ENCODE data around the gene HS3ST6. TPM values are rescaled to one million over a fixed set of nuclear protein-coding genes. Genes with fewer than 3 reads are reported as not detected.
"Not testable (repeated sequence)": the region's sequence is repeated elsewhere in the genome, so short reads cannot be mapped to it uniquely, and the experiment has no call there.

The HS3ST6 gene
- polyA plus RNA-seq, 1 donor = not detected

- no peak for DNase-seq (ENCODE audit: low read depth)
These were observed 8.1 kb upstream of the HS3ST6 start for GRCh38 chr16:1926271-1926670.

- DNase-seq (ENCODE audit: low read depth) = no peak
These were observed 5.9 kb upstream of the HS3ST6 start for GRCh38 chr16:1924095-1924494.

GRCh38 chr16:1923299-1924034, 5.3 kb upstream of the HS3ST6 start:
- DNase-seq (ENCODE audit: low read depth) = no peak

- DNase-seq (ENCODE audit: low read depth) = no peak
These were observed 4.1 kb upstream of the HS3ST6 start for GRCh38 chr16:1922357-1922756.

- no peak for DNase-seq (ENCODE audit: low read depth)
These were observed 2.5 kb upstream of the HS3ST6 start for GRCh38 chr16:1920727-1921171.

GRCh38 chr16:1920122-1920521, 1.9 kb upstream of the HS3ST6 start:
- not testable (repeated sequence) for DNase-seq (ENCODE audit: low read depth)

- DNase-seq (ENCODE audit: low read depth) = no peak
These were observed 1.2 kb upstream of the HS3ST6 start for GRCh38 chr16:1919327-1919998.

- no peak for DNase-seq (ENCODE audit: low read depth)
These were observed 407 bp downstream of the HS3ST6 start for GRCh38 chr16:1917665-1918350.

GRCh38 chr16:1917056-1917664, 1.1 kb downstream of the HS3ST6 start:
- no peak for DNase-seq (ENCODE audit: low read depth)

- DNase-seq (ENCODE audit: low read depth) = no peak
These were observed 1.6 kb downstream of the HS3ST6 start for GRCh38 chr16:1916640-1916990.

GRCh38 chr16:1915732-1916639, 2.2 kb downstream of the HS3ST6 start:
- no peak for DNase-seq (ENCODE audit: low read depth)

GRCh38 chr16:1914988-1915387, 3.2 kb downstream of the HS3ST6 start:
- no peak for DNase-seq (ENCODE audit: low read depth)

GRCh38 chr16:1914084-1914608, 4.1 kb downstream of the HS3ST6 start:
- no peak for DNase-seq (ENCODE audit: low read depth)

GRCh38 chr16:1913327-1914083, 4.7 kb downstream of the HS3ST6 start:
- no peak for DNase-seq (ENCODE audit: low read depth)

- DNase-seq (ENCODE audit: low read depth) = no peak
These were observed 6.0 kb downstream of the HS3ST6 start for GRCh38 chr16:1912215-1912543.

- no peak for DNase-seq (ENCODE audit: low read depth)
These were observed 6.6 kb downstream of the HS3ST6 start for GRCh38 chr16:1911467-1912214.

- no peak for DNase-seq (ENCODE audit: low read depth)
These were observed 8.5 kb downstream of the HS3ST6 start for GRCh38 chr16:1909561-1910231.

GRCh38 chr16:1908983-1909382, 9.2 kb downstream of the HS3ST6 start:
- DNase-seq (ENCODE audit: low read depth) = no peak

- DNase-seq (ENCODE audit: low read depth) = no peak
These were observed 10.0 kb downstream of the HS3ST6 start for GRCh38 chr16:1908184-1908583.
